ENCODE results near the gene GEMIN4.

Gene GEMIN4

GRCh38 chr17:733743-734142 is 18.3 kb downstream of the GEMIN4 start:
- Histone ChIP-seq H3K36me3 (ENCODE audit: control insufficient read depth in 4 of 4, insufficient read depth in 4 of 4, low read length in 3 of 4) (peaks cover 0 to 20% (median 2%) of the 10 kb centered on the region in 4 experiments), H3K4me3 (ENCODE audit: control insufficient read depth in 1 of 7, extremely low read depth in 1 of 7, insufficient read depth in 4 of 7, low read depth in 2 of 7, low read length in 6 of 7) (peak overlapping the region in 5 of 7 experiments; percentile 46 to 81 (median 70)), H3K4me1 (ENCODE audit: control extremely low read depth in 1 of 4, control insufficient read depth in 4 of 4, insufficient read depth in 4 of 4, low read length in 3 of 4) (peaks cover 0 to 18% (median 17%) of the 10 kb centered on the region in 4 experiments), H3K27ac (ENCODE audit: insufficient read depth in 1 of 2, low read depth in 1 of 2, low read length in 2 of 2, poor library complexity in 1 of 2, severe bottlenecking in 2 of 2) (no peak overlapping the region), H3K27me3 (replicated peaks in 2 of 5; ENCODE audit: control insufficient read depth in 4 of 5, insufficient read depth in 5 of 5, low read length in 4 of 5) (no peaks in the 10 kb centered on the region), H3K9me3 (ENCODE audit: control extremely low read depth in 1 of 5, control insufficient read depth in 4 of 5, insufficient read depth in 2 of 5, low read depth in 1 of 5, low read length in 4 of 5) (no peaks in the 10 kb centered on the region)
- ChIA-PET CTCF (no interaction called here), POLR2A (no interaction called here)
- 80% methylated on average over 9 of the region's 10 CpGs for WGBS (ENCODE audit: insufficient coverage)
- DNase-seq: no peak

GRCh38 chr17:732902-733720 is 19.0 kb downstream of the GEMIN4 start:
- Histone ChIP-seq H3K27ac (ENCODE audit: insufficient read depth in 1 of 2, low read depth in 1 of 2, low read length in 2 of 2, poor library complexity in 1 of 2, severe bottlenecking in 2 of 2) (no peak overlapping the region), H3K4me1 (ENCODE audit: control extremely low read depth in 1 of 4, control insufficient read depth in 4 of 4, insufficient read depth in 4 of 4, low read length in 3 of 4) (peaks cover 0 to 18% (median 17%) of the 10 kb centered on the region in 4 experiments), H3K9me3 (ENCODE audit: control extremely low read depth in 1 of 5, control insufficient read depth in 4 of 5, insufficient read depth in 2 of 5, low read depth in 1 of 5, low read length in 4 of 5) (no peaks in the 10 kb centered on the region), H3K27me3 (replicated peaks in 2 of 5; ENCODE audit: control insufficient read depth in 4 of 5, insufficient read depth in 5 of 5, low read length in 4 of 5) (no peaks in the 10 kb centered on the region), H3K36me3 (ENCODE audit: control insufficient read depth in 4 of 4, insufficient read depth in 4 of 4, low read length in 3 of 4) (peaks cover 0 to 15% (median 2%) of the 10 kb centered on the region in 4 experiments), H3K4me3 (ENCODE audit: control insufficient read depth in 1 of 7, extremely low read depth in 1 of 7, insufficient read depth in 4 of 7, low read depth in 2 of 7, low read length in 6 of 7) (peak overlapping the region; percentile 46 to 81 (median 63))
- peak in 2 of 3 donors; percentile 46 to 61 for DNase-seq
- CTCF ChIA-PET: no interaction called here
- POLR2A ChIA-PET: no interaction called here
- WGBS (ENCODE audit: insufficient coverage): 6% methylated on average over 55 of the region's 57 CpGs

GRCh38 chr17:732067-732901 is 19.8 kb downstream of the GEMIN4 start, which contains the start of gene TLCD3A:
TLCD3A (plus strand) TSS chr17:732596; CDS start chr17:732648, 52 bp downstream.
- ChIA-PET POLR2A (no interaction called here), CTCF (no interaction called here)
- H3K4me3 ChIP-seq (ENCODE audit: control insufficient read depth in 1 of 7, extremely low read depth in 1 of 7, insufficient read depth in 4 of 7, low read depth in 2 of 7, low read length in 6 of 7): peak within 1 kb of the TSS; percentile 46 to 81 (median 63)
- H3K27me3 ChIP-seq (replicated peaks in 2 of 5; ENCODE audit: control insufficient read depth in 4 of 5, insufficient read depth in 5 of 5, low read length in 4 of 5): no peaks in the 10 kb centered on the region
- H3K27ac ChIP-seq (ENCODE audit: insufficient read depth in 1 of 2, low read depth in 1 of 2, low read length in 2 of 2, poor library complexity in 1 of 2, severe bottlenecking in 2 of 2): no peak within 1 kb of the TSS
- H3K36me3 ChIP-seq (ENCODE audit: control insufficient read depth in 4 of 4, insufficient read depth in 4 of 4, low read length in 3 of 4): peaks cover 0 to 10% (median 0%) of the 10 kb centered on the region in 4 experiments
- peak; percentile 43 to 74 (median 60) for DNase-seq
- WGBS (ENCODE audit: insufficient coverage): 0% methylated on average over 70 of the region's 126 CpGs
- no peaks in the 10 kb centered on the region for H3K9me3 ChIP-seq (ENCODE audit: control extremely low read depth in 1 of 5, control insufficient read depth in 4 of 5, insufficient read depth in 2 of 5, low read depth in 1 of 5, low read length in 4 of 5)
- H3K4me1 ChIP-seq (ENCODE audit: control extremely low read depth in 1 of 4, control insufficient read depth in 4 of 4, insufficient read depth in 4 of 4, low read length in 3 of 4): peaks cover 0 to 18% (median 17%) of the 10 kb centered on the region in 4 experiments

- CTCF ChIA-PET: interaction anchor here (1.4 kb wide), 1 partner anchor 19 kb away, joined by 6 read pairs; no protein-coding TSS in a partner anchor
- peak in 2 of 3 donors; percentile 36 to 45 for DNase-seq
Measured at GRCh38 chr17:731644-732066, 20.4 kb downstream of the GEMIN4 start.

GRCh38 chr17:728911-729310 is 23.2 kb downstream of the GEMIN4 start:
- WGBS (ENCODE audit: insufficient coverage): 93% methylated on average over 2 of the region's 5 CpGs
- ChIA-PET POLR2A (interaction anchor here (0.6 kb wide), 1 partner anchor 531 kb away, joined by 3 read pairs; no protein-coding TSS in a partner anchor), CTCF (no interaction called here)
- no peak for DNase-seq
- Histone ChIP-seq H3K4me3 (ENCODE audit: control insufficient read depth in 1 of 7, extremely low read depth in 1 of 7, insufficient read depth in 4 of 7, low read depth in 2 of 7, low read length in 6 of 7) (no peak overlapping the region), H3K9me3 (ENCODE audit: control extremely low read depth in 1 of 5, control insufficient read depth in 4 of 5, insufficient read depth in 2 of 5, low read depth in 1 of 5, low read length in 4 of 5) (no peaks in the 10 kb centered on the region), H3K36me3 (ENCODE audit: control insufficient read depth in 4 of 4, insufficient read depth in 4 of 4, low read length in 3 of 4) (peaks cover 0 to 3% (median 0%) of the 10 kb centered on the region in 4 experiments), H3K27ac (ENCODE audit: insufficient read depth in 1 of 2, low read depth in 1 of 2, low read length in 2 of 2, poor library complexity in 1 of 2, severe bottlenecking in 2 of 2) (no peak overlapping the region), H3K4me1 (ENCODE audit: control extremely low read depth in 1 of 4, control insufficient read depth in 4 of 4, insufficient read depth in 4 of 4, low read length in 3 of 4) (peaks cover 0 to 18% (median 17%) of the 10 kb centered on the region in 4 experiments), H3K27me3 (replicated peaks in 2 of 5; ENCODE audit: control insufficient read depth in 4 of 5, insufficient read depth in 5 of 5, low read length in 4 of 5) (no peaks in the 10 kb centered on the region)

More at GRCh38 chr17:731644-732066, 20.4 kb downstream of the GEMIN4 start:
- 13% methylated on average over 12 of the region's 26 CpGs for WGBS (ENCODE audit: insufficient coverage)
- Histone ChIP-seq H3K4me3 (ENCODE audit: control insufficient read depth in 1 of 7, extremely low read depth in 1 of 7, insufficient read depth in 4 of 7, low read depth in 2 of 7, low read length in 6 of 7) (peak overlapping the region; percentile 43 to 81 (median 63)), H3K36me3 (ENCODE audit: control insufficient read depth in 4 of 4, insufficient read depth in 4 of 4, low read length in 3 of 4) (peaks cover 0 to 8% (median 0%) of the 10 kb centered on the region in 4 experiments), H3K9me3 (ENCODE audit: control extremely low read depth in 1 of 5, control insufficient read depth in 4 of 5, insufficient read depth in 2 of 5, low read depth in 1 of 5, low read length in 4 of 5) (no peaks in the 10 kb centered on the region), H3K4me1 (ENCODE audit: control extremely low read depth in 1 of 4, control insufficient read depth in 4 of 4, insufficient read depth in 4 of 4, low read length in 3 of 4) (peaks cover 0 to 18% (median 17%) of the 10 kb centered on the region in 4 experiments), H3K27me3 (replicated peaks in 2 of 5; ENCODE audit: control insufficient read depth in 4 of 5, insufficient read depth in 5 of 5, low read length in 4 of 5) (no peaks in the 10 kb centered on the region), H3K27ac (ENCODE audit: insufficient read depth in 1 of 2, low read depth in 1 of 2, low read length in 2 of 2, poor library complexity in 1 of 2, severe bottlenecking in 2 of 2) (no peak overlapping the region)
- POLR2A ChIA-PET: no interaction called here

GRCh38 chr17:726271-726919 is 25.7 kb downstream of the GEMIN4 start:
- no peaks in the 10 kb centered on the region for H3K9me3 ChIP-seq (ENCODE audit: control extremely low read depth in 1 of 5, control insufficient read depth in 4 of 5, insufficient read depth in 2 of 5, low read depth in 1 of 5, low read length in 4 of 5)
- POLR2A ChIA-PET: interaction anchor here (1.2 kb wide), 1 partner anchor 11 kb away, joined by 7 read pairs; no protein-coding TSS in a partner anchor
- peaks cover 0 to 3% (median 0%) of the 10 kb centered on the region in 4 experiments for H3K4me1 ChIP-seq (ENCODE audit: control extremely low read depth in 1 of 4, control insufficient read depth in 4 of 4, insufficient read depth in 4 of 4, low read length in 3 of 4)
- CTCF ChIA-PET: interaction anchor here (0.7 kb wide), 1 partner anchor 11 kb away, joined by 3 read pairs; no protein-coding TSS in a partner anchor
- DNase-seq: no peak
- H3K27ac ChIP-seq (ENCODE audit: insufficient read depth in 1 of 2, low read depth in 1 of 2, low read length in 2 of 2, poor library complexity in 1 of 2, severe bottlenecking in 2 of 2): no peak overlapping the region
- WGBS (ENCODE audit: insufficient coverage): 89% methylated on average over 14 of the region's 20 CpGs
- no peaks in the 10 kb centered on the region for H3K27me3 ChIP-seq (replicated peaks in 2 of 5; ENCODE audit: control insufficient read depth in 4 of 5, insufficient read depth in 5 of 5, low read length in 4 of 5)
- peaks cover 0 to 3% (median 0%) of the 10 kb centered on the region in 4 experiments for H3K36me3 ChIP-seq (ENCODE audit: control insufficient read depth in 4 of 4, insufficient read depth in 4 of 4, low read length in 3 of 4)
- no peak overlapping the region for H3K4me3 ChIP-seq (ENCODE audit: control insufficient read depth in 1 of 7, extremely low read depth in 1 of 7, insufficient read depth in 4 of 7, low read depth in 2 of 7, low read length in 6 of 7)
